Endothelial cell of umbilical vein (primary cell): ENCODE results near the gene MUC20.

Experiments
- EZH2 ChIP-seq: IDR thresholded peaks from 2 replicates; pipeline ENCODE4 v1.6.1; 2012; ENCODE audit warnings: borderline replicate concordance, low read depth, mild to moderate bottlenecking, moderate library complexity, low read length, inconsistent platforms; ENCODE audit not compliant: severe bottlenecking
- FOS ChIP-seq: IDR thresholded peaks from 2 replicates; pipeline ENCODE4 v1.6.1; 2011; ENCODE audit warnings: mild to moderate bottlenecking, low read length, moderate library complexity, borderline replicate concordance; ENCODE audit not compliant: insufficient read depth
- GATA2 ChIP-seq: IDR thresholded peaks from 2 replicates; pipeline ENCODE4 v1.7.0; 2011; ENCODE audit warnings: low read depth, mild to moderate bottlenecking, moderate library complexity, mixed read lengths, low read length; ENCODE audit not compliant: insufficient read length, insufficient read depth
- JUN ChIP-seq: IDR thresholded peaks from 2 replicates; pipeline ENCODE4 v1.6.1; 2011; ENCODE audit warnings: borderline replicate concordance, low read depth; ENCODE audit not compliant: insufficient read length, insufficient read depth
- POLR2A ChIP-seq: IDR thresholded peaks from 2 replicates; pipeline ENCODE4 v1.6.1; 2012; ENCODE audit warnings: low read depth, mild to moderate bottlenecking, control low read depth, low read length
- POLR2AphosphoS5 ChIP-seq: IDR thresholded peaks from 2 replicates; pipeline ENCODE4 v1.6.1; 2012; ENCODE audit warnings: low read depth, mild to moderate bottlenecking, control low read depth, low read length, moderate library complexity; ENCODE audit not compliant: insufficient read depth
- TF ChIP-seq, protein P1 (sequence below), 2 donors: IDR thresholded peaks; 1 replicate in 1 of 2; 2 replicates in 1 of 2; pipeline ENCODE4 v1.5.1; 2011; ENCODE audit warnings: low read length in 2 of 2, mild to moderate bottlenecking in 2 of 2, moderate library complexity in 2 of 2, control low read depth in 1 of 2, inconsistent platforms in 1 of 2, low read depth in 1 of 2; ENCODE audit not compliant: insufficient read depth in 1 of 2; ENCODE audit errors: extremely low read depth in 1 of 2
- TF ChIP-seq, protein P2 (sequence below): IDR thresholded peaks from 2 replicates; pipeline ENCODE4 v1.6.1; 2011; ENCODE audit not compliant: insufficient read depth, insufficient read length

DNA sequence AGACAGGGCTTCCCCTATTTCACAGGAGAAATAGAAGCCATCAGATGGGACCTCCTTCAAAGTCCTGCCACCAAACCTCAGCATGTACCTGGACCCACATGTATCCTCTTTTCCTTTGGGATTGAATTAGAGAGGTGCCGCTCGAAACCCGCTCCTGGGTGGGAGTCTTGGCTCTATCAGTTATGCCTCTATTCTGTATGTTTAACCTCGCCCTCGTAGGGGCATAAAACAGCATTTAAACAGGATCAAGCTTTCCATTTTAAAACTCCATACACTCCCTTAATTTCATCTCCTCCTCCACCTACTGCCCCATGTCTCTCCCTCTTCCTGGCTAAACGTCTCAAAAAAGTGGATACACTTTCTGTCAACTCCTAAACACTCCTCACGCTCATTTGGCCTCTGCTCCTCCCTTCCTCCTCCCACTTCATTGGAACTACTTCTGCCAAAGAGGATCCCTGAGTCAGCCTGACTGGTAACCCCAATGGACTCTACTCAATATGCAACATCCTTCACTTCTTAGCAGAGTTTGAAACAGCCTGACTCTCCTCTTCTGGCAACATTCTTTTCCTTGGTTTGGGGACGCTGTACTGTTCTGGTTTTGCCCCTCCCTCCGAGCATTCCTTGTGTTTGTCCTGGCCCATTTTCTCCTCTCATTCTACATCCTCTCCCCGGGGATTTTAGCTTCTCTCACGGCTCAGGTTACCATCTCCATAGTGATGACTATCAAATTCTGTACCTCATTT, 23.0 kb upstream of the MUC20 start:
- TF ChIP-seq, protein P1, sequence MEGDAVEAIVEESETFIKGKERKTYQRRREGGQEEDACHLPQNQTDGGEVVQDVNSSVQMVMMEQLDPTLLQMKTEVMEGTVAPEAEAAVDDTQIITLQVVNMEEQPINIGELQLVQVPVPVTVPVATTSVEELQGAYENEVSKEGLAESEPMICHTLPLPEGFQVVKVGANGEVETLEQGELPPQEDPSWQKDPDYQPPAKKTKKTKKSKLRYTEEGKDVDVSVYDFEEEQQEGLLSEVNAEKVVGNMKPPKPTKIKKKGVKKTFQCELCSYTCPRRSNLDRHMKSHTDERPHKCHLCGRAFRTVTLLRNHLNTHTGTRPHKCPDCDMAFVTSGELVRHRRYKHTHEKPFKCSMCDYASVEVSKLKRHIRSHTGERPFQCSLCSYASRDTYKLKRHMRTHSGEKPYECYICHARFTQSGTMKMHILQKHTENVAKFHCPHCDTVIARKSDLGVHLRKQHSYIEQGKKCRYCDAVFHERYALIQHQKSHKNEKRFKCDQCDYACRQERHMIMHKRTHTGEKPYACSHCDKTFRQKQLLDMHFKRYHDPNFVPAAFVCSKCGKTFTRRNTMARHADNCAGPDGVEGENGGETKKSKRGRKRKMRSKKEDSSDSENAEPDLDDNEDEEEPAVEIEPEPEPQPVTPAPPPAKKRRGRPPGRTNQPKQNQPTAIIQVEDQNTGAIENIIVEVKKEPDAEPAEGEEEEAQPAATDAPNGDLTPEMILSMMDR (IDR thresholded peaks at IDR 0.05; ENCODE audit: extremely low read depth in 1 of 2, insufficient read depth in 1 of 2, low read depth in 1 of 2, low read length in 2 of 2), result no peak
- TF ChIP-seq POLR2A (no peak), EZH2 (no peak), POLR2AphosphoS5 (no peak), JUN (no peak), GATA2 (no peak), FOS (no peak)
- TF ChIP-seq, protein P2, sequence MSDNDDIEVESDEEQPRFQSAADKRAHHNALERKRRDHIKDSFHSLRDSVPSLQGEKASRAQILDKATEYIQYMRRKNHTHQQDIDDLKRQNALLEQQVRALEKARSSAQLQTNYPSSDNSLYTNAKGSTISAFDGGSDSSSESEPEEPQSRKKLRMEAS, result no peak
